Kidney epithelial cell (primary cell): ENCODE data around the gene SNRNP70. TPM values are rescaled to one million over a fixed set of nuclear protein-coding genes. Genes with fewer than 3 reads are reported as not detected.
A peak's percentile ranks its signal among the peaks of the same experiment; 100 is the strongest.

Experiments used
- DNase-seq: peaks from one replicate; pipeline ENCODE4 v3.0.0-alpha.2; 2010; ENCODE audit warnings: low read depth
- H3K27me3 ChIP-seq: 2 replicates; pipeline ENCODE4 v1.6.0; 2011; ENCODE audit warnings: low read length; ENCODE audit not compliant: control insufficient read depth, insufficient read depth
- H3K36me3 ChIP-seq: 2 replicates; pipeline ENCODE4 v1.5.1; 2011; ENCODE audit warnings: low read length; ENCODE audit not compliant: control insufficient read depth, insufficient read depth
- H3K4me3 ChIP-seq: 2 replicates; pipeline ENCODE4 v1.5.1; 2011; ENCODE audit warnings: low read depth, mild to moderate bottlenecking, control low read depth, low read length
- CTCF ChIP-seq: IDR thresholded peaks from 2 replicates; pipeline ENCODE4 v1.5.1; 2011; ENCODE audit warnings: mild to moderate bottlenecking, moderate library complexity, low read length, control low read depth, inconsistent platforms; ENCODE audit not compliant: insufficient read depth, poor library complexity, severe bottlenecking
- total RNA-seq: library from RNA; depleted of rRNA; stranded (reverse); fragments of >200 nt; gene quantifications from 2 replicates; pipeline ENCODE4 v1.2.3, GENCODE V29; 2015

SNRNP70 gene
- total RNA-seq, 1 donor from 2014 or later = 108 TPM

- H3K36me3 ChIP-seq = peaks cover 9% of the 10 kb centered on the region
- H3K4me3 ChIP-seq = no peak overlapping the region
- DNase-seq = no peak
- no peak for TF ChIP-seq CTCF
- no peaks in the 10 kb centered on the region for H3K27me3 ChIP-seq
Observed at GRCh38 chr19:49109051-49109450, 23.8 kb downstream of the SNRNP70 start.

- TF ChIP-seq CTCF = no peak
- Histone ChIP-seq H3K4me3 (no peak overlapping the region), H3K27me3 (no peaks in the 10 kb centered on the region), H3K36me3 (peaks cover 9% of the 10 kb centered on the region)
- DNase-seq = no peak
Observed at GRCh38 chr19:49109569-49110233, 24.4 kb downstream of the SNRNP70 start.

- DNase-seq = no peak
- Histone ChIP-seq H3K36me3 (peaks cover 8% of the 10 kb centered on the region), H3K4me3 (no peak overlapping the region), H3K27me3 (no peaks in the 10 kb centered on the region)
- no peak for TF ChIP-seq CTCF
Observed at GRCh38 chr19:49110567-49110966, 25.3 kb downstream of the SNRNP70 start.

GRCh38 chr19:49111218-49111998 is 26.2 kb downstream of the SNRNP70 start:
- DNase-seq = no peak
- Histone ChIP-seq H3K36me3 (peaks cover 6% of the 10 kb centered on the region), H3K4me3 (no peak overlapping the region), H3K27me3 (no peaks in the 10 kb centered on the region)
- no peak for TF ChIP-seq CTCF

GRCh38 chr19:49113762-49114629 is 28.7 kb downstream of the SNRNP70 start, which contains the start of gene LIN7B:
Gene LIN7B, plus strand, starts transcription at chr19:49114370. Its CDS starts 35 bp downstream, at chr19:49114405.
- no peaks in the 10 kb centered on the region for H3K27me3 ChIP-seq
- no peak for TF ChIP-seq CTCF
- peak within 1 kb of the TSS; percentile 49 for H3K4me3 ChIP-seq
- peaks cover 1% of the 10 kb centered on the region for H3K36me3 ChIP-seq
- DNase-seq = no peak
